Fibroblast of gingiva (primary cell): ENCODE measurements around the gene BRPF1.

ENCODE experiments used
- DNase-seq: peaks from one replicate; pipeline ENCODE4 v3.0.0-alpha.2; 2011; ENCODE audit warnings: low read depth

The BRPF1 gene

DNA sequence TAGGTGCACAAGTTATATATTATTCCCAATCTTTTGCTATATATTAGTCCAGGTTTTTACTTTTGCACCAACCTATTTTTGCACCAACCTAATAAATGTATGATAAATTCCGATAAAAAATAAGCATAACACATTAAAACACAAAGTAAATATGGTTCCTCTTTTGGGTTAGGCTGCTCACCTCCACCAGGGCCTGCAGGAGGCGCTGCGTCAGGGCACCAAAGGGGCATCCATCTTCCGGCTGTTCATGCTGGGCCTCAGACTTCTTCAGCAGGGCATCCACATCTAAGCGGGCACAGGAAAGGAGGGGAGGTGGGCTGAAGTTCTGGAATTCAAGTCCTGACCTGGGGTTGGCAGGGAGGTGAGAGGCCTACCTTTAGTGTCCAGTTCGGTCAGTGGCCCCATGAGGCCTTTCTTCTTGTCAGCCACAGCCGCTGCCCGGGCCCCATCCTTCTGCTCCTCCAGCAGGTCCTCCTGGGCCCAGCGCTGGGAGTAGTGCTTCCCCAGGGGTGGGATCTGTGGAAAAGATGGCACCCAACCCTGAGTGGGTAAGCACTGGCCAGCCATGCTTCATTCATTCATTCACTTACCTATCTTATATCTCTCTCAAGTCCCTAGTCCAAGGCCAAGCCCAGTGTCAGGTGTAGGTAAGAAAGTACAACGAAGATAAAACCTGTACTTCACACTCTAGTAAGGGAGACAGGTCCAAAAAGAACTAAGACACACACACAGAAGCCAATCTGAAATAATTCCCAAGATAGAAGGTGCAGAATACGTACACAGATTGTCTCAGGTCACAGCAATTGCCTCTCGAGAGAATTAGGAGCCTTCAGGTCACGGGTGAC is 55.5 kb downstream of the BRPF1 start:
- DNase-seq = no peak

DNA sequence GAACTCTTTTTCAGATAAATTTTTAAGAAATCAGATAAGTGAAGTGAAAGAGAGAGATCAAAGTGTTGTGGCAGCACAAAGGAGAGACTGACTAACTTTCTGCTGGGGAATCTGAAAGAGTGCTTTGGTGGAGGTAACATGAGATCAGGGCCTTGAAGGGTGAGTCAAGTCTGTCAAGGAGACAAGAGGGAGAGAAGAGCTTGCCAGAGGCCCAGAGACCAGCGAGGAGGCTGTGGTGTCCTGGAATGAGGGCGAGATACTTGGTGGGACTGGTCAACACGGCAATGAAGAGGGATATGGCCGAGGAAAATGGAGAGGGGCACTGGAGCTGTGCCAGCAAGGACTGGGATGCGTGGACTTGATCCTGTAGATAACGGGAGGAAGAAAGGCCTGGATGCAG is 56.2 kb downstream of the BRPF1 start:
- DNase-seq = no peak

- DNase-seq = no peak
Measured at GRCh38 chr3:9791127-9791526, 59.6 kb downstream of the BRPF1 start.

- DNase-seq = no peak
Measured at GRCh38 chr3:9791790-9792404, 60.4 kb downstream of the BRPF1 start.

DNA sequence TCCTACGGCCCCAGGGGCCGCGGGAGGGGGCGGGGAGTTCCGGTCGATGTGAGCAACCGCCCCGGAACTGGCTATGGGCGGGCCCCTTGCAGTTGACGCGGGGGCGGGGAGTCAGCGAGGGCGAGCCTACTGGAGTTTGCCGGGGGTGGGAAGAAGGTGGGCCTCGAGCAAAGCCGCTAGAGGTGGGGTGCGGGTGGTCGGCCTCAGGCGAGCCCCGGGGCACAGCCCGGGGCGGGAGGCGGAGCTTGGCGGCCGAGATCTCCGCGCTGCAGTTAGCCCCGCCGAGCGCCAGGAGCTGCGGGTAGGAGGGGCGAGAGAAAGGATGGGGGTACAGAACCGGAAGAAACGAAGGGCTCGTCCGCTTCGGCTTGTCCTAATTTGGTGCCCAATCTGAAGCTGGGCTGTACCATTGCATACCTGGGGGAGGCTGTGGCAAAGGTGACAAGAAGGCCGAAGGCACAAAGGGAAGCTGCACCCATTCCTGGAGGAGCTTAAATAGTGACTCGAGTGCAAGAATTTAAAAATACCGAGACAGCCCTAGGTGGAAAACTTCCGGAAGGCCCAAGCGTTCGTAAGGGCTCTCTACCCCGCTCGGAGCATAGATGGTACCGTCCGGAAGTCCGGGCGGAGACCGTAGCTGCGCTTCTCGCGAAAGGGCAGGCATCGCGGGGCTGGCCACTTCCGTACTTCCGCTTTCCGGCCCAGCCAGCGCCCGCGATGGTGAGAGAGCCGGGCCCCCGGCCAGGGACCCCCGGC is 61.0 kb downstream of the BRPF1 start, which contains the start of the genes ARPC4 and TADA3:
Gene ARPC4 (plus strand): TSS at position 678 of the 756 bp plus-strand sequence. CDS start 40 bp downstream, at position 718.
Gene TADA3 (minus strand): TSS at position 69 of the 756 bp plus-strand sequence. CDS start 1,007 bp downstream, outside the sequence.
- peak; percentile 95 for DNase-seq

GRCh38 chr3:9793161-9793781 is 61.7 kb downstream of the BRPF1 start:
- DNase-seq = peak; percentile 32

DNA sequence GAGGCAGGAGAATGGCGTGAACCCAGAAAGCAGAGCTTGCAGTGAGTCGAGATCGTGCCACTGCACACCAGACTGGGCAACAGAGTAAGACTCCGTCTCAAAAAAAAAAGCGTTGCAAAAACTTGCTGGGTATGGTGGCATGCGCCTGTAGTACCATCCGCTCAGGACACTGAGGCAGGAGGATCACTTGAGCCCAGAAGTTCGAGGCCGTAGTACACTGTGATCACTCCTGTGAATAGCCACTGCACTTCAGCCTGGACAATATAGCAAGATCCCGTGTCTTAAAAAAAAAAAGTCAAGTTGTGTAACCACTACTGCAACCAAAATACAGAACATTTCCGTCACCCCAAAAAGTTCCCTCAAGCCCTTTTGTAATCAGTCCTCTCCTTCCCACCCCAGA is 62.9 kb downstream of the BRPF1 start:
- DNase-seq = no peak

- DNase-seq = no peak
Measured at GRCh38 chr3:9795207-9795606, 63.7 kb downstream of the BRPF1 start.

- no peak for DNase-seq
Measured at GRCh38 chr3:9797196-9797945, 65.8 kb downstream of the BRPF1 start.
